Mesothelial cell of epicardium (in vitro differentiated cells): Measurements from ENCODE around the gene RPRD1B. TPM values are rescaled to one million over a fixed set of nuclear protein-coding genes. Genes with fewer than 3 reads are reported as not detected.

ENCODE experiments used
- DNase-seq, 2 experiments: peaks; one replicate each; pipeline ENCODE4 v3.0.0; 2021; ENCODE audit warnings: low spot score in 2 of 2; ENCODE audit not compliant: unreplicated experiment in 2 of 2
- H3K27ac Mint-ChIP-seq: 2 replicates; pipeline ENCODE4 v1.8.0; 2021; ENCODE audit warnings: mixed read lengths
- H3K27me3 Mint-ChIP-seq: 2 replicates; pipeline ENCODE4 v1.8.0; 2021; ENCODE audit warnings: low read depth, mixed read lengths
- H3K36me3 Mint-ChIP-seq: 2 replicates; pipeline ENCODE4 v1.8.0; 2021; ENCODE audit warnings: mixed read lengths
- H3K4me1 Mint-ChIP-seq: 2 replicates; pipeline ENCODE4 v1.8.0; 2021; ENCODE audit warnings: mixed read lengths
- H3K4me3 Mint-ChIP-seq: 2 replicates; pipeline ENCODE4 v1.8.0; 2021; ENCODE audit warnings: mild to moderate bottlenecking, moderate library complexity, mixed read lengths
- H3K9me3 Mint-ChIP-seq: 2 replicates; pipeline ENCODE4 v1.8.0; 2021; ENCODE audit warnings: mixed read lengths
- CTCF ChIP-seq: fragments of 200-600 bp; sonication (generic); IDR thresholded peaks from one replicate; pipeline ENCODE4 v1.5.0; 2021; ENCODE audit warnings: antibody characterized with exemption; ENCODE audit not compliant: unreplicated experiment
- total RNA-seq: library from RNA; stranded (reverse); gene quantifications from 3 replicates; pipeline ENCODE4 v1.2.1, GENCODE V29; 2021

RPRD1B gene
- total RNA-seq, 1 donor from 2014 or later: 48.4 TPM

- peaks cover 2% of the 10 kb centered on the region for H3K36me3 Mint-ChIP-seq
- H3K27me3 Mint-ChIP-seq: no peaks in the 10 kb centered on the region
- H3K27ac Mint-ChIP-seq: peak overlapping the region; percentile 90
- no peak overlapping the region for H3K4me3 Mint-ChIP-seq
- H3K4me1 Mint-ChIP-seq: peaks cover 44% of the 10 kb centered on the region
- DNase-seq: peak in 1 of 2 experiments; percentile 10
- H3K9me3 Mint-ChIP-seq: no peaks in the 10 kb centered on the region
- TF ChIP-seq CTCF: no peak
Measured at GRCh38 chr20:37987602-37988290, 45.8 kb upstream of the RPRD1B start.

- DNase-seq: no peak
- Mint-ChIP-seq H3K36me3 (no peaks in the 10 kb centered on the region), H3K9me3 (no peaks in the 10 kb centered on the region), H3K27me3 (no peaks in the 10 kb centered on the region), H3K27ac (peak overlapping the region; percentile 90), H3K4me1 (peaks cover 51% of the 10 kb centered on the region), H3K4me3 (no peak overlapping the region)
- TF ChIP-seq CTCF: no peak
Measured at GRCh38 chr20:37988306-37988954, 45.1 kb upstream of the RPRD1B start.

- Mint-ChIP-seq H3K9me3 (no peaks in the 10 kb centered on the region), H3K4me1 (peaks cover 59% of the 10 kb centered on the region), H3K27me3 (no peaks in the 10 kb centered on the region), H3K36me3 (peaks cover 7% of the 10 kb centered on the region), H3K27ac (no peak overlapping the region), H3K4me3 (no peak overlapping the region)
- no peak for DNase-seq
- no peak for TF ChIP-seq CTCF
Measured at GRCh38 chr20:37989601-37990295, 43.8 kb upstream of the RPRD1B start.

GRCh38 chr20:37990571-37991151, 42.9 kb upstream of the RPRD1B start:
- no peak for TF ChIP-seq CTCF
- H3K9me3 Mint-ChIP-seq: no peaks in the 10 kb centered on the region
- H3K27me3 Mint-ChIP-seq: no peaks in the 10 kb centered on the region
- H3K27ac Mint-ChIP-seq: peak overlapping the region; percentile 80
- peaks cover 59% of the 10 kb centered on the region for H3K4me1 Mint-ChIP-seq
- peaks cover 14% of the 10 kb centered on the region for H3K36me3 Mint-ChIP-seq
- DNase-seq: no peak
- H3K4me3 Mint-ChIP-seq: no peak overlapping the region

GRCh38 chr20:37991157-37991866, 42.2 kb upstream of the RPRD1B start:
- no peaks in the 10 kb centered on the region for H3K9me3 Mint-ChIP-seq
- H3K4me3 Mint-ChIP-seq: no peak overlapping the region
- peak overlapping the region; percentile 8 for H3K27ac Mint-ChIP-seq
- no peak for DNase-seq
- no peak for TF ChIP-seq CTCF
- H3K27me3 Mint-ChIP-seq: no peaks in the 10 kb centered on the region
- peaks cover 59% of the 10 kb centered on the region for H3K4me1 Mint-ChIP-seq
- H3K36me3 Mint-ChIP-seq: peaks cover 20% of the 10 kb centered on the region
